HG03103 (cell line): Measurements from ENCODE around the gene PEAK3.

Experiments used
- ATAC-seq: cut with Tn5 transposase; IDR thresholded peaks from one replicate; pipeline ENCODE4 v1.9.1; 2021; ENCODE audit warnings: low read depth; ENCODE audit not compliant: unreplicated experiment

PEAK3 gene

DNA sequence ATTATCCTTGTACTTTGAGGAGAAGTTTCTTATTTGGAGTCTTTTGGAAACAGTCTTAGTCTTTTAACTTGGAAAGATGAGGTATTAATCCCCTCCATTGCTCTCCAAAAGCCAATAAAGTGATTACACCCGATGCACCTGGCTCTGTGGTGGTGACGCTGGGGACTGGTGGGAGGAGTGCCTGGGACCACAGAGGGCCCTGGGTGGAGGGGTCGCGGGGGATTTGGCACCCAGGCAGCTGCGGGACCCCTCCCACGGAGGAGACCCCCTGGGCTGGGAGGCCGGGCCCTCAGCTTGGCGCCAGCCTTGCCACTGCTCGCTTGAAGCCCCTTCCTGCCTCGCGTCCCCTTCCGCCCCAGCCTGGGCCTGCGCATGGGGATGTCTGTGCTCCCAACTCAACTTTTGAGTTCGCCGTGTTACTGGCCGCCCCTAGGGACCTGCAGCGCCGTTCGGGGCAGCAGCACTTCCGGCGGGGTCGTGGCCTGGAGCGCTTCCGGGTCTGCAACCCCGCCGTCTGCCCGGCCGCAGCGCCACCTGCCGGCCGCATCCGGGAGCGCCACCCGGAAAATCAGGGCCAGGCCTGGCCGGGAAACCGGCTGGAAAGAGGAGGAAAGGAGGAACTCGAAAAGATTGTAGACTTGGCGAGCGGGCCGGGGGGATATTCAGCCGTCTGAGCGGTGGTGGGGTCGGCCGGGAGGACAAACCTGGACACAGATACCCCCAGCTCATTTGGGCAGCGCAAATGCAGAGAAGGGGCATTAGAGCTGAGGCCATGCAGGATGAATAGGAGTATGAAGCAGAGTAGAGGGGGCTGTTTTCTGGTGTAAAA is 8.4 kb downstream of the PEAK3 start:
- ATAC-seq = no peak

DNA sequence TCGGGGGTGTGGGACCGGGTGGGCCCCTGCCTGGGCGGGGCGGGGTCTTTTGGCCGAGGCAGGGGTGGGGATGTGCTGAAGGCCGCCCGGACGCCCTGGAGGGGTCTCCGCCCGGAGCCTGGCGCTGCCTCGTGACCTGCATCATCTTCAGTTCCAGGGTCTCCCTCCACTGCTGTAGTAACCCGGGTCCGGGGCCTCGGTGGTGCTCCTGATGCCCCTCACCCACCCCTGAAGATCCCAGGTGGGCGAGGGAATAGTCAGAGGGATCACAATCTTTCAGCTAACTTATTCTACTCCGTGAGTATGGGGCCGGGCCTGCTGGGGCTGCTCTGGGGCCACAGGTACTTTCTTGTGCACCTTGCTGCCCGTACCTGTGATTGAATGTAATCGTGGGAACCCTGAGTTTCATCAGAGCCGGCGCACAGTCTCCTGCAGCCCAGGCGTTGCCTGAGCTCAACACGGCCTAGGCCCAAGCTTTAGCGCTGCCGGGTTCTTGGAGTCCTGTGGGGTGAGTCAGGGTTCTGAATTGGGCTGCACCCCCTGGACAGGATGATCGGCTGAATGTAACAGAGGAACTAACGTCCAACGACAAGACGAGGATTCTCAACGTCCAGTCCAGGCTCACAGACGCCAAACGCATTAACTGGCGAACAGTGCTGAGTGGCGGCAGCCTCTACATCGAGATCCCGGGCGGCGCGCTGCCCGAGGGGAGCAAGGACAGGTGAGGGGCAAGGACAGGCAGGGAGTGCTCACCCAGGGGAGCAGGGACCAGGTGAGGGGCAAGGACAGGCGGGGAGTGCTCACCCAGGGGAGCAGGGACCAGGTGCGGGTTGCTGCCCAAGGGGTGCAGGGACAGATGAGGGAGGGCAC is 10.5 kb downstream of the PEAK3 start:
- ATAC-seq = no peak

DNA sequence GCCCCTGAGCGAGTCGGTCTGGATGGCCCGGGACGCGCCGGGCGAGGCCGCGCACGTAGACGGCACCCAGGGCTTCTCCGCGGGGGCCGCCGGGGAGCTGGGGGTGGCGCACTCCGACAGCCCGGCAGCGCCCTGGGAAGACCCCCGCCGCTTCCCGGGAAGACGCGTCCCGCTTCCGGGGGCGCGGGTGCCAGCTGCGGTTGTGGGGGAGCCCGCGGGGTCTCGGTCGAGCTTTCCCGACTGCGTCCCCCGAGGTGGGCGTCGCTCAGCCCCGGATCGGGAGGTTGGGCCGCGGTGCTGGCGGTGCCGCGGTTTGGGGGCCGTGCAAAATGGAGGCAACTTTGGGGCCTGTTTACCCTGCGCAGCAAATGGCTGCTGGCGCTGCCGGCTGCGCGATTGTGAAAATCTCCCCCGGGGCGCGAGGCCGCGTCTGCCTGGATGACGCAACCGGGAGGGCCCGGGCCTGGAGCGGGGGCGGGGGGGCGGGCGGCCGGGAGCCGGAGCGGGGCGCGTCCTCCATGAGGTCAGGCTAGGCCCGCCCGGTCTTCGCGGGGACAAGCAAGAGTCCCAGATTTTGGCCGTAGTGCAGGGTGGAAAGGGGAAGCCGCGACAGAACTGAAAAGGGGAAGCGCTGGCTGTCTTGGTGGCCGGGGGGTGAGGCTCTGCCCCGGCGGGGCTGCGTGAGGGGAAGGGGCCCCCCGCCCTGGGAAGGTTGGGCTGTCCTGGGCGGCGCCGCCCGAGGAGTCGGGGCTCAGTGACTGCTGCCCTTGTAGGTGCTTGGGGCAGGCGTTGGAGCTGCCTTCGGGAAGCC is 11.3 kb downstream of the PEAK3 start:
- ATAC-seq = no peak

DNA sequence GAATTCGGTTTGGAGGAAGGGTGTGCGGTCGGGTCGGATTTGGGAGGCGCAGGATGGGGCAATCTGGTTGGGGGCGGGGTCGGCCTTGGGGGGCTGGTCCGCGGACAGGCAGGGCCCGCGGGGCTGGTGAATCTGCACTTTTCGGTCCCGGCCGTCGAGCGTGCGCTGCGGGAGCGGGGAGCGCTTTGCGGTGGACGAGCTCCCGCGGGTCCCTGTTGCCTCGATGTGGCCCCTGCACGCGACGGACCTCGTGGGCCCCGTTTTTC is 11.9 kb downstream of the PEAK3 start:
- no peak for ATAC-seq

DNA sequence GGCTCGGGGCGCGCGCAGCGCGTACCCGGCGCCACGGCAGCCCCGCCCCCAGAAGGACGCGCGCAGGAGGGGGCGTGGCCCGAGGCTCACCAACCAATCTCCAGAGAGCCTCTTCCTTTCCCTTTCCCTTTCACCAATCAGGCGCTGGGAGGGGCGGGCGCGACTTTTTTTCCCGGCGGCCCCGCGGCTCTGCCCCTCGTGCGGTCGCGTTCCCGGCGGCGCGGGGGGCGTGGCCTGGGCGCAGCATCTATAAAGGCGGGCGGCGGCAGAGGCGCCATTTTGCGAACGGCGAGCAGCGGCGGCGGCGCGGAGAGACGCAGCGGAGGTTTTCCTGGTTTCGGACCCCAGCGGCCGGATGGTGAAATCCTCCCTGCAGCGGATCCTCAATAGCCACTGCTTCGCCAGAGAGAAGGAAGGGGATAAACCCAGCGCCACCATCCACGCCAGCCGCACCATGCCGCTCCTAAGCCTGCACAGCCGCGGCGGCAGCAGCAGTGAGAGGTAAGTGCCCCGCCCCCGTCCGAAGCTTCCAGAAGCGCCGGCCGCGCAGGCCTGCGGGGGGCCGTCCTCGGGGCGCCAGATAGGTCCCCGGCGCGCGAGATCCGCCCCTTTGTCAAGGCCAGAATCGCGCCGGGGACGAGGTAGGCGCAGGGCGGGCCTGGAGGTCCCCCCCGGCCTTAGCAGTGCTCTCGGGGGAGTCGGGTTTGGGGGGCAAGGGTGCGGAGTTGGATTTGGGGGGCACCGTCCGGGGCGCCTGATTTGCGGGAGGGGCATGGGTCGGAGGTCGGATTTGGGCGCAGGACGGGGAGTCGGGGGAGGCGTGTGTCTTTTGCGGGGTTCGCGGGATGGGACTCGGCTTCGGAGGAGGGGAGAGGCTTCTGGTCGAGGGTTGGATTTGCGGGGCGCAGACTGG is 12.5 kb downstream of the PEAK3 start:
- no peak for ATAC-seq

DNA sequence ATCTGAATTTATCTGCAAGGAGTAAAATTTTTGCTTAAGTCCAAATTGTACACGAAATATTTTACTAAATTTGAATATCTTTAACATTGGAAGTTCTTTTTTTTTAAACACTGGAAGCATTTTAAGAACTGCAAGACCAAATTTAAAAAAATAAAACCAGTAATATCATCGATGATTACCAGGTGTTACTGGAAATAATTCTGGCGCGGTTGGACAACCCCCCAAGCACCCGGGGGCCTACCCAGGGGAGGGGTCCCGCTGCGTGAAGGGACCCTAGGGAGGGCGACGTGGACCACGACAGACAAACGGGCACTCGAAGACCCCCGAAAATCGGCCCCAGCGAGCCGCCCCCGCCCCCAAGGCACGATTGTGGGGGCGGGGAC is 13.1 kb downstream of the PEAK3 start:
- no peak for ATAC-seq

DNA sequence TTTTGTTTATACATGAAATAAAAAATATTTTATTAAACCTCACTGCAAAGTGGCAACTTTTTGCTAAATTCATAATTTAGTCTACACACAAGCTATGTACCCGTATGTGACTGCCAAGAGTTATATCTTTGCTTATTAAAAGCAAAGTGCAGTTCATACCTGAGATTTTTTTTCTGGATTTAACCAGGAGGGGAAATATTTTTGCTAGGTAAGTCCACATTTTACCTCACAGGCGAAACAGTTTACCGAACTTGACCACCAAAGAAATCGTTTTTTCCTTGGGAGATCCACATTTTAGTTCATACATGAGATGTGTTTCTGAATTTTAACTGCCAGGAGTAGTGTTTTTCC is 13.5 kb downstream of the PEAK3 start:
- no peak for ATAC-seq

DNA sequence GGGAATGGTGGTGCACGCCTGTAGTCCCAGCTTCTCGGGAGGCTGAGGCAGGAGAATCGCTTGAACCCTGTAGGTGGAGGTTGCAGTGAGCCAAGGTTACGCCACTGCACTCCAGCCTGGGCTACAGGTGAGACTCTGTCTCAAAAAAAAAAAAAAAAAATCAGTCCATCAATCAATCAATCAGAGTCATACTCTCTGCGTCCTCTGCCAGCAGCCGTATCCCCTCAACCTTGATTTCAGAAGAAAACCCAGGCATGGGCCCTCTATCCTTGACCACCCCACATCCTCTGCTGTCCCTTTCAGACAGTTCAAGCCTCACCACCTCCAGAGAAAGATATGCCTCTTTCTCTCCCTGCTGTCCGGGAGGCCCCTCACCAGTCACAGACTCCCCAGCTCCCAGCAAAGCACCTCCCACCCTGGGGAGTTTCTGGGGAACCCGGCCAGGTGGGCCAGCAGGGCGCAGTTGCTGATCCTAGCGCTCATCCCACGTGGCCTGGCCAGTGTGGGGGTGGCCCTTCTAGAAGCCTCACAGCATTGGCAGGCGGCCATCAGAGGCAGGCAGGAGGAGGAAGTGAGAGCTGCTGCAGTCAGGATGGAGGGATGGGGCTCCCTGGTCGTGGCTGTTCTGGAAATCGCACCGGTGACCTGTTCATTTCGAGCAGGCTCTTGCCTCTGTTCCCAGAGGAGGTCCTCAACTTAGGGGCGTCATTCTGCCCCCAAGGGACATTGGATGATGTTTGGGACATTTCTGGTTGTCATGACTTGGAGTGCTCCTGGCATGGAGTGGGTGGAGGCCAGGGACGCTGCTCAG is 15.6 kb downstream of the PEAK3 start:
- no peak for ATAC-seq

DNA sequence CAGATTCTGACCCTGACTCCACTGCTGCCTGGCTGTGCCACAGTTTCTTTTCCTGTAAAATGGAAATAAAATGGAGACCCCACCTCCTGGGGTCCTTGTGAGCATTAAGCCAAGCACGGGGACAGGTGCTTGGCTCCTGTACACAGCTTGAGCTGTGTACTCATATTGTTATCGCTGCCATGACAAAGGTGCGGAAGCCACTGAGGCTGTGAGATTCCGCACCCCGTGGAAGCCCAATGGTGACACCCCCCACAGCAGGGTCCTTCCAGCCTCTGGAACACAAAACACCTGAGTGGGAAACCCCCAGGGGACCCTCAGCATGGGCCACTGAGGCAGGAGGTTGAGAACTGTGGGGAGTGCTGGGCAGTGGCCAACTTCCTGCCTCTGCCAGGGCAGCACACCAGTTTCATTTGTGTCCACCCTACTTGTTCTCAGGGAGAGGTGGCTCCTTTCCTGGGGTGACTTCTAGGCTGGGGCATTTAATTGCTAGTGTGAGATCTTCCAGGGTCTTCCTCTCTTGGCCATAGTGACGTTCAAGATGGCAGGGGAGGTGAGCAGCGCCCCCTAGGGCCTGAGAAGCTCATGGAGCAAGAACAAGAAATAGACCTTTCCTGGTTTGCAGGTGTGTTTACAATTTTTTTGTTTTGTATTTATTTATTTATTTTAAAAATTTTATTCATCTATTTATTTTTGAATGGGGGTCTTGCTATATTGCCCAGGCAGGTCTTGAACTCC is 20.4 kb downstream of the PEAK3 start:
- no peak for ATAC-seq

DNA sequence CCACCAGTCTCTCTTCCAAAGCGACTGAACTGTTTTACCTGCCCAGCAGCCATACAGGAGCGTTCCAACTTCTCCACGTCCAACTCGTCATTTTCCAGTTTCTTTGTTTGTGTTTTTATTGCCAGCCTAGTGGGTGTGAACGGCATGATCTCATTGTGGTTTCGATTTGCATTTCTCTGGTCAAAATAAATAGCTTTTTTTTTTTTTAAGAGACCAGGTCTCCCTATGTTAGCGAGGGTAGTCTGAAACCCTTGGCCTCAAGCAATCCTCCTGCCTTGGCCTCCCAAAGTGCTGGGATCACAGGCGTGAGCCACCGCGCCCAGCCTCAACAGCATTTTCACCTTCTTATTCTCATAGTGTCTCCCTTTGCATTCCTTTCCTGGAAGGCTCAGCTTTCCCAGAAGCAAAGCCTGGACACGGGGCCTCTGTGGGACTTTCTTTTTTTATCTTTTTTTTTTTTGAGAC is 21.6 kb downstream of the PEAK3 start:
- ATAC-seq = no peak

DNA sequence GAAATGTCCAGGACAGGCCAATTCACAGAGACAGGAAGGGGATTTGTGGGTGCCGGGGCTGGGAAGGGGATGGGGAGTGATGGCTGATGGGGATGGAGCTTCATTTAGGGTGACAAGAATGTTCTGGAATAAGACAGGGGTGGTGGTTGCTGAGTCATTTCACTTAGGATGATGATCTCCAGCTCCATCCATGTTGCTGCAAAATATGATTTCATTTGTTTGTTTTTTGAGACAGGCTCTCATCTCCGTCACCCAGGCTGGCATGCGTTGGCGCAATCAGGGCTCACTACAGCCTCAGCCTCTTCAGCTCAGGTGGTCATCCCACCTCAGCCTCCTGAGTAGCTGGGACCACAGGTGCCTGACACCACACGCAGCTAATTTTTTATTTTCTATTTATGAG is 22.6 kb downstream of the PEAK3 start:
- ATAC-seq = no peak

DNA sequence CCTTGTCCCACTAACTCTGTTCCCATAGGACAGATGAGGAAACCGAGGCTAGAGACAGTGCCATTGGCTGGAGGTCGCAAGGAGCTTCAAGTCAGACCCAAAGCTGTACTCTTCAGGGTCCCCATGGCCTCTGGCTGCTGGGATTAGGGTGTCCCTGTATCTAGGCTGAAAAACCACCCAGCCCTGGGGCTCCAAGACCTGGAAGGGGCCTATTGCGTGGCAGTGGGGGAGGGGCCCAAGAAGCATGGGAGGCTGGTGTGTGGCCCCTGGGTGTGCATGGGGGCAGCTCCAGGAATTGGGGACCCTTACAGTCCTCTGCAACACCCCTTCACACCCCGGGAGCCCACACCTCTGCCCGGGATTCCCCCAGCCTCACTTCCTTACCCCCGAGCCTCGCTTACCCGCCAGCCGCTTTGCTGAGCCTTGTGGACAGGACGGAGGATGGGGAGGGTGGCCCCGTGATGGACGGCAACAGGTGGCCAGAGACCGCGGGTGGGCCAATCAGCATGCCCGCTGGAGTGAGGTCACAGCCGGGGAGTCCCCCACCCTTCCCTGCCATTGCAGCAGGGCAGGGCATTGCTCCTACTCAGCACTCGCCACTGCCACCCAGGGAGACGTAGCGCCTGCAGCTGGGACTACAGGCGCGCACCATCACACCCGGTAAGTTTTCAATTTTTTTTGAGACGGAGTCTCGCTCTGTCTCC is 25.8 kb downstream of the PEAK3 start, which contains the start of gene JSRP1:
TSS of gene JSRP1 (minus strand) at position 436 of the 704 bp plus-strand sequence. CDS start 1,103 bp downstream, outside the sequence.
- no peak for ATAC-seq

DNA sequence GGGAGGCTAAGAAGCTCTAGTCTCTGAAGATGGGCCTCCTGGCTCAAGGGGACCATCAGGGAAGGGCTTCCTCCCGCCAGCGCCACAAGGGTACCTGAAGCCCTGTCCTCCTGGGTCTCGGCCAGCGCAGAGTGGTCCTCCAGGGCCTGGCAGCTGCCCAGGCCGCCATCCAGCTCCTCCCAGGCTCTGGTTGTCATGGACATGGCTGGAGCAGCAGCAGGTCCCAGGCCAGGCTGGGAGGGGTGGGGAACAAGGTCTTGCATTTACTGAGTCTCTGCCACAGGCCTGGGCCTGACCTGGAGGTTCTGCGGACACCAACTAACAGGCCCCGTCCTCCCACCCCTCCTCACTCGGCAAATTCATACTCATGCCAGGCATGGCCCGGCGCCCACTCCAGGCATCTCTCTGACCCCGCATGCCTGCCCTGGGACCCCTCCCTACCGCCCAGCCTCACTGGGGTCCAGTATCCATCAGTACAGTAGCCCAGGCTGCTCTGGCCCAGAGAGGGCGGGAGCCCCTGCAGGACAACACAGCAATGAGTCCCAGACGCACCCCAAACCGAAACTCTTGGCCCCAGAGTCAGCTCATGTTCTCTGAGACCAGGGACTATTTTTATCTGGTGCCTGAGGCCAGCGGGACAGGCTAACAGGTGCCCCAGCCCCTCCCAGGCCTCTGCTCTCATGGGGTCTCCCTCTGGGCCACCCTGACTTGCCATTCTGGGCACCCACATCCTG is 26.7 kb downstream of the PEAK3 start:
- no peak for ATAC-seq

DNA sequence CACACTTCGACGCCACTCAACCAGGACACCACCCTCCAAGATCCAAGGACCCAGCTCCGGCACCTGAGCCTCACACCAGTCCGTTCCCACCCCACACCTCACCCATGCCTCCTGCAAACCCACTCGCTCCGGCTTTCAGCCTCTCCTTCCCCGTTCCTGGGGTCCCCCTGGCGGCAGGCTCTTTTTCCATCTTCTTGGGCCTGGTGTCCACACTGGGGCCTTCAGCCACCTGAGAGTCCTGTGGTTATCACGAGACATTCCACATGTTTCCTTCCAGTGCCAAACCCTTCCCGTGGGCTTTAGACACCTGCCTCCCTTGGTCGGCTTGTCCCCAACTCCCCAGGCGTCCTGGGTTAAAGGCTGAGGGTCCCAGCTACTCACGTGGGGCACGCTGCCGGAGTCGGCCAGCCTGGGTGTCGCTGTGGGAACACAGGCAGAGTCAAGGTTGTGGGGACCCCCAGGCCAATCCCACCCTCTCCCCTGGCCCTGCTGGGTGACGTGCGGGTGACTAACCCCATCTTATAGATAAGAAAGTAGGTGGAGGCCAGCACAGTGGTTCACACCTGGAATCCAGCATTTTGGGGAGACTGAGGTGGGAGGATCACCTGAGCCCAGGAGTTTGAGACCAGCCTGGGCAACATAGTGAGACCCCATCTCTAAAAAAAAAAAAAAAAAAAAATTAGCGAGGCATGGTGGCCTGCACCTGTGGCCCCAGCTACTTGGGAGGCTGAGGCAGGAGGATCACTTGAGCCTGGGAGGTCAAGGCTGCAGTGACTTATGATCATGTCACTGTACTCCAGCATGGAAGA is 27.7 kb downstream of the PEAK3 start:
- ATAC-seq = no peak

DNA sequence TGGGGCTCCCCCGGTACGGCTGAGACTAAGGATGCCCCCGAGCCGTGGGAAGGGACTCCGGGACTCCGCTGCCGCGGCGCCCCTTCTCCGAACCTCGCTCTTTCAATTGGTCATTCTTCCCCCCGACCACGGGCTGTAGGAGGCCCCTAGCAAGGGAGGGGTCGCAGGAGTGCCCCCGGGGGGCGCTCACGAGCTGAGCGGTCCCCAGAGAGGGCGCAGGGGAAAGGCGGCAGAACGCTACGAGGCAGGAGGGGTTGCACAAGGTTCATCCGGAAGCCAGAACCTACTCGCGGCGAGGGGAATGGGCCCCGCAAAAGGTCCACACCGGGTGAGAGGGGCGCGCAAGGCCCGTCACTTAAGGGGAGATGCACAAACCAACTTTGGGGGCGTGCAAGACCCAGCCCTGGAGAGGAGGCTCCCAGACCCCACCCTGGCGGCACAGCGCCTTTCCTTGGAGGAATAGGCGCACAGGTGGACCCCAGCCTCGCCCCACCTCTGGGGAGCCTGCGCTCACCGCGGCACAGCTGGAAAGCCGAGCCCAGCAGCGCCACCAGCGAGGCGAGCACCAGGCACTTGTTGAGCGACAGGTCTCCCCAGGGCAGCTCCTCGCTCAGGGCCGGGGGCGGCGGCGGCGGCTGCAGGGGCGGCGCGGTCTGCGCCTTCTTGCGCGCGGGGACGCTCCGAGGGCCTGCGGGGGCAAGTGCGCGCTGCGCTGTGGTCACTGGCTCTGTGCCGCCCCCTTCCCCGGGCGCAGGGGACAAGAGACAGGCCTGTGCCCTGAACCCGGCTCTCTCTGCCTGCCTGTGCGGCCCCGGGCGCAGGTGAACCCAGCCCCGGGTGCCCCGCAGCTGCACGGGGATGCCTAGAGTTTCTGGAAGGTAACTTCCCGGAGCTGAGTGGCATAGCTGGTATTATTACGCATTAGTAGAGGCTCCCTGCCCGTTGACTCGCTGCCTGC is 28.6 kb downstream of the PEAK3 start:
- ATAC-seq = no peak

DNA sequence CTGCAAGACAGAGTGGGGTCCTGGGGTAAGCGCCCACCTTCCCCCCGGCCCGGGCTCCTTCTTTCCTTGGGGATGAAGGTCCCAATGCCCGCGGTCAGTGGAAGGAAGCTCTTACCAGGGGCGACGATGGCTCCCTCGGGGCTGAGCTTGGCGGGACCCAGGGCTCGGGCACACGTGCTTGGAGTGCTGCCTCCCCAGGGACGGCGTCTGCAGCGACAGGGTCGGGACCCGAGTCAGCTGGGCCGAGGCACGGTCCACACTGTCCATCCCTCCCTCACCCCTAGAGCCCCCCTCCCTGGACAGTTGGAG is 29.2 kb downstream of the PEAK3 start:
- no peak for ATAC-seq
